Measurements from ENCODE around the gene SIX5.

DNA sequence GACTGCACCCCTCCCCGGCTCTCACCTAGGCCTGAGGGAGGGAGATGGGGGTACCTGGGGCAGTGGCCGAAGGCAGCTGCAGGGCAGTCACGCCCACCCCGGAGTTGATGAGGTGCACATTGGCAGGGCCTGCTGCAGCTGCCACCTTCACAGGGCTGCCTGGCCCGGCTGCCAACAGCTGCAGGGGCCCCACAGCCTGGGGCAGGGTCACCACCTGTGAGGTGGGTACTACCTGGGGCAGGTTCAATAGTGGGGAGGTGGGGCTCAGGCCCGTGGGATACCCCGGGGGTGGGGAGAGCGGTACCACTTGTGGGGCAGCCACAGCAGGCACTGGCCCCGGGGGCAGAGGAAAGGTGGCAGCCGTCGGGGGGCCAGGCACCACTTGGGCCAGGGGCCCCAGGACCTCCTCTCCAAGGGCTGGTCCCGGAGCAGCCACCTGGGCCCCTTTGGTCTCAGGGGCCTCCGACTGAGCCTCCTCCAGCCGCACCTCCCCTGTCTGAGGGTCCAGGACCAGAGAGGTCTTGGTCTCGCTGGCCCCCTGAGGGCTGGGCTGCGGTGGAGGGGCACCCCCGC, 2.7 kb downstream of the SIX5 start:
- TF ChIP-seq, protein P1, sequence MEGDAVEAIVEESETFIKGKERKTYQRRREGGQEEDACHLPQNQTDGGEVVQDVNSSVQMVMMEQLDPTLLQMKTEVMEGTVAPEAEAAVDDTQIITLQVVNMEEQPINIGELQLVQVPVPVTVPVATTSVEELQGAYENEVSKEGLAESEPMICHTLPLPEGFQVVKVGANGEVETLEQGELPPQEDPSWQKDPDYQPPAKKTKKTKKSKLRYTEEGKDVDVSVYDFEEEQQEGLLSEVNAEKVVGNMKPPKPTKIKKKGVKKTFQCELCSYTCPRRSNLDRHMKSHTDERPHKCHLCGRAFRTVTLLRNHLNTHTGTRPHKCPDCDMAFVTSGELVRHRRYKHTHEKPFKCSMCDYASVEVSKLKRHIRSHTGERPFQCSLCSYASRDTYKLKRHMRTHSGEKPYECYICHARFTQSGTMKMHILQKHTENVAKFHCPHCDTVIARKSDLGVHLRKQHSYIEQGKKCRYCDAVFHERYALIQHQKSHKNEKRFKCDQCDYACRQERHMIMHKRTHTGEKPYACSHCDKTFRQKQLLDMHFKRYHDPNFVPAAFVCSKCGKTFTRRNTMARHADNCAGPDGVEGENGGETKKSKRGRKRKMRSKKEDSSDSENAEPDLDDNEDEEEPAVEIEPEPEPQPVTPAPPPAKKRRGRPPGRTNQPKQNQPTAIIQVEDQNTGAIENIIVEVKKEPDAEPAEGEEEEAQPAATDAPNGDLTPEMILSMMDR (IDR thresholded peaks at IDR 0.05): no peak
- TF ChIP-seq, protein P2, sequence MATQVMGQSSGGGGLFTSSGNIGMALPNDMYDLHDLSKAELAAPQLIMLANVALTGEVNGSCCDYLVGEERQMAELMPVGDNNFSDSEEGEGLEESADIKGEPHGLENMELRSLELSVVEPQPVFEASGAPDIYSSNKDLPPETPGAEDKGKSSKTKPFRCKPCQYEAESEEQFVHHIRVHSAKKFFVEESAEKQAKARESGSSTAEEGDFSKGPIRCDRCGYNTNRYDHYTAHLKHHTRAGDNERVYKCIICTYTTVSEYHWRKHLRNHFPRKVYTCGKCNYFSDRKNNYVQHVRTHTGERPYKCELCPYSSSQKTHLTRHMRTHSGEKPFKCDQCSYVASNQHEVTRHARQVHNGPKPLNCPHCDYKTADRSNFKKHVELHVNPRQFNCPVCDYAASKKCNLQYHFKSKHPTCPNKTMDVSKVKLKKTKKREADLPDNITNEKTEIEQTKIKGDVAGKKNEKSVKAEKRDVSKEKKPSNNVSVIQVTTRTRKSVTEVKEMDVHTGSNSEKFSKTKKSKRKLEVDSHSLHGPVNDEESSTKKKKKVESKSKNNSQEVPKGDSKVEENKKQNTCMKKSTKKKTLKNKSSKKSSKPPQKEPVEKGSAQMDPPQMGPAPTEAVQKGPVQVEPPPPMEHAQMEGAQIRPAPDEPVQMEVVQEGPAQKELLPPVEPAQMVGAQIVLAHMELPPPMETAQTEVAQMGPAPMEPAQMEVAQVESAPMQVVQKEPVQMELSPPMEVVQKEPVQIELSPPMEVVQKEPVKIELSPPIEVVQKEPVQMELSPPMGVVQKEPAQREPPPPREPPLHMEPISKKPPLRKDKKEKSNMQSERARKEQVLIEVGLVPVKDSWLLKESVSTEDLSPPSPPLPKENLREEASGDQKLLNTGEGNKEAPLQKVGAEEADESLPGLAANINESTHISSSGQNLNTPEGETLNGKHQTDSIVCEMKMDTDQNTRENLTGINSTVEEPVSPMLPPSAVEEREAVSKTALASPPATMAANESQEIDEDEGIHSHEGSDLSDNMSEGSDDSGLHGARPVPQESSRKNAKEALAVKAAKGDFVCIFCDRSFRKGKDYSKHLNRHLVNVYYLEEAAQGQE (IDR thresholded peaks at IDR 0.05; ENCODE audit: insufficient read depth in 1 of 2, low read depth in 2 of 2, low read length in 1 of 2): no peak
- TF ChIP-seq POLR2AphosphoS5 (IDR thresholded peaks at IDR 0.05; ENCODE audit: low read depth, low read length): peak; percentile 19; the same call in 1 of the 2 replicates
- no peak for TF ChIP-seq TCF7L2 (IDR thresholded peaks at IDR 0.05; ENCODE audit: low read depth, low read length)
- no peak for TF ChIP-seq SIN3A (IDR thresholded peaks at IDR 0.05; ENCODE audit: borderline replicate concordance, insufficient read depth, low read depth, low read length)
